ENCODE data around the gene SLC38A6. TPM values are rescaled to one million over a fixed set of nuclear protein-coding genes. Genes with fewer than 3 reads are reported as not detected.

SLC38A6 gene
- 10 to 100 TPM; 10.4 to 34.2 (median 21.7) TPM for total RNA-seq

DNA sequence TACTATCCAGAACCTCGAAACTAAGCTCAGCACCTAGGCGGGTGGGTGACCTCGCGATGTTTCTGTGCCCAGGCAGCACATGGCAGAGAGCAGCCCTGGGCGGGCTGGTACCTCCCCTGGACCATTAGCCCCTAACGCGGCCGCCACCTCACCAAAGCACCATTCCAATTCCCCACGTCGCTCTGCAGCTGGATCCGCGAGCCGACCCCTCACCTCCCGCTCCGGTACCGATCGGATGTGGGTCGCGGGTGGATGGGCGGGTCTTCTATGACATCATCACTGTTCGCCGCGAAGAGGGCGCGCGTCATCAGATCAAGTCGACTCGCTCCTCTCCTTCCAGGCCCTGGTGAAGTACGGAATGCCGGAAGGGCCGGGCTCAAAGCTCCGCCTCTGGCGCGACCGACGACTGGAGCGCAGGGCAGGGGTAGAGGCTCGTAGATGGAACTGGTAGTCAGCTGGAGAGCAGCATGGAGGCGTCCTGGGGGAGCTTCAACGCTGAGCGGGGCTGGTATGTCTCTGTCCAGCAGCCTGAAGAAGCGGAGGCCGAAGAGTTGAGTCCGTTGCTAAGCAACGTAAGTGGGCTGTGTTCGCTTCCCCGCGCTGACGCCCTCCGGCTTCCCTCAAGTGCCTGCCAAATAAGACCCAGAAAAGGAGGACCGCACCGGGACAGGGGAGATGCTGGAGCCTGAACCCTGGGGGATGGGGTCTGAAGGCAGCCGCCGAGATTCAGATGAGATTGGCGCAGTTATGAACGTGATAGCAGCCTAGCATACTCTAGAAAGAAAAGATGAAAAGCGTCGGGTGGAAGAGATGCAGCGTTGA is at the start of gene SLC38A6, which contains the start of gene TRMT5:
SLC38A6 (plus strand) TSS at position 435 of the 822 bp plus-strand sequence; CDS start at position 468, 33 bp downstream.
TRMT5 (minus strand) TSS at position 269 of the 822 bp plus-strand sequence; CDS start at position 163, 106 bp downstream.
- 0 to 1% methylated on average over 42 to 59 of the region's 59 CpGs for WGBS, 2 donors
- Histone ChIP-seq H3K27ac (peak within 1 kb of the TSS; percentile 77 to 94 (median 86)), H3K4me1 (peaks cover 0 to 58% (median 24%) of the 10 kb centered on the region in 4 donors), H3K36me3 (peaks cover 0 to 20% (median 0%) of the 10 kb centered on the region in 3 donors), H3K4me3 (peak within 1 kb of the TSS; percentile 69 to 93 (median 84)), H3K27me3 (no peaks in the 10 kb centered on the region), H3K9me3 (no peaks in the 10 kb centered on the region)
- TF ChIP-seq CTCF (IDR thresholded peaks at IDR 0.05) (peak in 1 of 5 experiments; percentile 54), EP300 (IDR thresholded peaks at IDR 0.05) (peak; percentile 72 to 94), POLR2A (IDR thresholded peaks at IDR 0.05) (peak in 1 of 2 donors; percentile 44)
- peak; percentile 89 to 94 for DNase-seq (ENCODE audit: low spot score in 2 of 2)

DNA sequence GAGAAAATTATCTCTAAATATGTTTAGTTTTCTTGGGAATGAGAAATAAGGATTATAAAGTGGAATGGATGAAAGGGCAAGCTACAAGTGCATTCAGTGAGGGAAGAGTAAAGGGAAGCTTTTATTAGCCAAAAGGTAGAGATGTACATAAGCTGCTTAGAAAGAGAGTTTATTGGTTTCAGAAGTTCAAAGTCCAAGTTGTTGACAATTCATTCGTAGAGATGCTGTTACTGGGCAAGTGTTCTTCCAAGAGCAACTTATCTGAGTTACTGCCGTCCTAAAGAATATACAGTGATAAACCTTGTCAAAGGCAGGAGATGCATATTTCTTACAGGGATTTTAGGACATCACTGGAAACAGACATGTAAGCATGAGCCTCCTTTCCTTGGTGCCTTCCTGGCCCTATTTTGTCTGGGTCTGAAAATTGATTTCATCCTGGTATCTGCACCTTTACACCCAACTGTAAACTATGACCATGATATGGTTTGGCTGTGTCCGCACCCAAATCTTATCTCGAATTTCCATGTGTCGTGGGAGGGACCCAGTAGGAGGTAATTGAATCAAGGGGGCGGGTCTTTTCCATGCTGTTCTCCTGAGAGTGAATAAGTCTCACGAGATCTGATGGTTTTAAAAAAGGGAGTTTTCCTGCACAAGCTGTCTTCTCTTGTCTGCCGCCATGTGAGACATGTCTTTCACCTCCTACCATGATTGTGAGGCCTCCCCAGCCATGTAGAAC is 47.0 kb upstream of the SLC38A6 start:
- H3K4me3 ChIP-seq = no peak overlapping the region
- 92 to 94% methylated on average over 8 of the region's 8 CpGs for WGBS, 2 donors
- no peak overlapping the region for H3K27ac ChIP-seq
- H3K4me1 ChIP-seq = no peaks in the 10 kb centered on the region
- H3K36me3 ChIP-seq = peaks cover 0 to 6% (median 0%) of the 10 kb centered on the region in 3 donors
- no peak for TF ChIP-seq EP300 (IDR thresholded peaks at IDR 0.05)
- no peak for TF ChIP-seq POLR2A (IDR thresholded peaks at IDR 0.05)
- TF ChIP-seq CTCF (IDR thresholded peaks at IDR 0.05) = no peak
- no peak for DNase-seq (ENCODE audit: low spot score in 2 of 2)
- H3K9me3 ChIP-seq = no peaks in the 10 kb centered on the region
- no peaks in the 10 kb centered on the region for H3K27me3 ChIP-seq

- Histone ChIP-seq H3K9me3 (no peaks in the 10 kb centered on the region), H3K27me3 (no peaks in the 10 kb centered on the region), H3K36me3 (peaks cover 0 to 6% (median 0%) of the 10 kb centered on the region in 3 donors), H3K27ac (no peak overlapping the region), H3K4me3 (no peak overlapping the region), H3K4me1 (no peaks in the 10 kb centered on the region)
- no peak for DNase-seq (ENCODE audit: low spot score in 2 of 2)
- TF ChIP-seq POLR2A (IDR thresholded peaks at IDR 0.05) = no peak
- no peak for TF ChIP-seq CTCF (IDR thresholded peaks at IDR 0.05)
- TF ChIP-seq EP300 (IDR thresholded peaks at IDR 0.05) = no peak
Observed at GRCh38 chr14:60935319-60935718, 45.7 kb upstream of the SLC38A6 start.

- peaks cover 0 to 14% (median 0%) of the 10 kb centered on the region in 4 donors for H3K4me1 ChIP-seq
- no peaks in the 10 kb centered on the region for H3K27me3 ChIP-seq
- 97 to 100% methylated on average over 1 of the region's 1 CpG for WGBS, 2 donors
- no peaks in the 10 kb centered on the region for H3K9me3 ChIP-seq
- no peaks in the 10 kb centered on the region for H3K36me3 ChIP-seq
- H3K27ac ChIP-seq = no peak overlapping the region
- no peak for TF ChIP-seq CTCF (IDR thresholded peaks at IDR 0.05)
- no peak for TF ChIP-seq EP300 (IDR thresholded peaks at IDR 0.05)
- TF ChIP-seq POLR2A (IDR thresholded peaks at IDR 0.05) = no peak
- no peak for DNase-seq (ENCODE audit: low spot score in 2 of 2)
- H3K4me3 ChIP-seq = no peak overlapping the region
Observed at GRCh38 chr14:60943637-60944032, 37.4 kb upstream of the SLC38A6 start.

All from tibial nerve (tissue), 4 donors.